BE2C (cell line): ENCODE data around the gene SIRT7.

Source experiments
- DNase-seq: peaks from one replicate; pipeline ENCODE4 v3.0.0-alpha.2; 2020
- H3K27me3 ChIP-seq: fragments of 250-450 bp; sonication (Bioruptor Pico); 2 replicates; pipeline ENCODE4 v1.5.1; 2020; ENCODE audit warnings: mild to moderate bottlenecking
- H3K36me3 ChIP-seq: fragments of 250-450 bp; sonication (Bioruptor Pico); 2 replicates; pipeline ENCODE4 v1.5.1; 2020; ENCODE audit warnings: mild to moderate bottlenecking
- H3K4me1 ChIP-seq: fragments of 250-450 bp; sonication (Bioruptor Pico); 2 replicates; pipeline ENCODE4 v1.5.1; 2020
- H3K4me3 ChIP-seq: 2 replicates; pipeline ENCODE4 v1.5.1; 2011; ENCODE audit warnings: low read depth, low read length
- H3K9me3 ChIP-seq: fragments of 250-450 bp; sonication (Bioruptor Pico); 2 replicates; pipeline ENCODE4 v1.5.1; 2020
- TF ChIP-seq, protein P1 (sequence below): IDR thresholded peaks from 2 replicates; pipeline ENCODE4 v1.5.1; 2012; ENCODE audit warnings: mild to moderate bottlenecking, low read depth, low read length

Gene SIRT7

DNA sequence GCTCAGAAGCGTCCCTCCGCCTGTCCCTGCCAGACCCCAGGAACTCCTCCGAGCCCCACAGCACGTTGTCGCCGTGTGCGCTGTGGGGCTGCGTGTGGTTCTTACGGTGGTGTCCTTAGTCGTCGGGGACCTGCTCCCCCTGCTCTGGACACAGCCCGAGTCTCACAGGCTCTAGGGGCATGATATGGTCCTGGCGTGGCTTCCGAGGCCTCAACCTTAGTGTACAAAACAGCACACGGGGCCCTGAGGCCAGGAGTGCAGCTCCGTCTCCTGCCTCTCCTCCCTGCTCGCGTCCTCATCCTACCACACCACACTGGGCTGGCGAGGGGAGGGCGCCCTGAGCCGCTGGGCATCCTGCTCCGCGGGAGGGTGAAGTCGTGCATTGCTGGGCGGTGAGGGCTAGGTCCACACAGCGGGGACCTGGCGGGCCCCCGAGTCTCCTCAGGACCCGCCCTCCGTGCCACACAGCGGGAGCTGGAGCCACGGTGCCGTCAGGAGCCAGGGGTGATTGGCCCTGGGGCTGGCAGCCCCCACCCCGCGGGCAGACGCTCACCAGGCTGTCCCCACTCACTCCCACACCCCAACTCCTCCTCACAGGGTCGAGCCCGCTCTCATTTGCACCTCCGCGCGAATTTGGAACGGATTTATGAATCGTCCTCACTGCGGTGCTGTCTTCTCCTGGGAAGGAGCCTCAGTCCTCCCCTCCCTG is 10.7 kb upstream of the SIRT7 start:
- peak overlapping the region; percentile 80 for H3K4me3 ChIP-seq
- TF ChIP-seq, protein P1, sequence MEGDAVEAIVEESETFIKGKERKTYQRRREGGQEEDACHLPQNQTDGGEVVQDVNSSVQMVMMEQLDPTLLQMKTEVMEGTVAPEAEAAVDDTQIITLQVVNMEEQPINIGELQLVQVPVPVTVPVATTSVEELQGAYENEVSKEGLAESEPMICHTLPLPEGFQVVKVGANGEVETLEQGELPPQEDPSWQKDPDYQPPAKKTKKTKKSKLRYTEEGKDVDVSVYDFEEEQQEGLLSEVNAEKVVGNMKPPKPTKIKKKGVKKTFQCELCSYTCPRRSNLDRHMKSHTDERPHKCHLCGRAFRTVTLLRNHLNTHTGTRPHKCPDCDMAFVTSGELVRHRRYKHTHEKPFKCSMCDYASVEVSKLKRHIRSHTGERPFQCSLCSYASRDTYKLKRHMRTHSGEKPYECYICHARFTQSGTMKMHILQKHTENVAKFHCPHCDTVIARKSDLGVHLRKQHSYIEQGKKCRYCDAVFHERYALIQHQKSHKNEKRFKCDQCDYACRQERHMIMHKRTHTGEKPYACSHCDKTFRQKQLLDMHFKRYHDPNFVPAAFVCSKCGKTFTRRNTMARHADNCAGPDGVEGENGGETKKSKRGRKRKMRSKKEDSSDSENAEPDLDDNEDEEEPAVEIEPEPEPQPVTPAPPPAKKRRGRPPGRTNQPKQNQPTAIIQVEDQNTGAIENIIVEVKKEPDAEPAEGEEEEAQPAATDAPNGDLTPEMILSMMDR, result no peak
- H3K36me3 ChIP-seq, result peaks cover 2% of the 10 kb centered on the region; the same call in 1 of the 2 replicates
- no peak for DNase-seq
- peaks cover 6% of the 10 kb centered on the region for H3K4me1 ChIP-seq
- no peaks in the 10 kb centered on the region for H3K9me3 ChIP-seq
- no peaks in the 10 kb centered on the region for H3K27me3 ChIP-seq

DNA sequence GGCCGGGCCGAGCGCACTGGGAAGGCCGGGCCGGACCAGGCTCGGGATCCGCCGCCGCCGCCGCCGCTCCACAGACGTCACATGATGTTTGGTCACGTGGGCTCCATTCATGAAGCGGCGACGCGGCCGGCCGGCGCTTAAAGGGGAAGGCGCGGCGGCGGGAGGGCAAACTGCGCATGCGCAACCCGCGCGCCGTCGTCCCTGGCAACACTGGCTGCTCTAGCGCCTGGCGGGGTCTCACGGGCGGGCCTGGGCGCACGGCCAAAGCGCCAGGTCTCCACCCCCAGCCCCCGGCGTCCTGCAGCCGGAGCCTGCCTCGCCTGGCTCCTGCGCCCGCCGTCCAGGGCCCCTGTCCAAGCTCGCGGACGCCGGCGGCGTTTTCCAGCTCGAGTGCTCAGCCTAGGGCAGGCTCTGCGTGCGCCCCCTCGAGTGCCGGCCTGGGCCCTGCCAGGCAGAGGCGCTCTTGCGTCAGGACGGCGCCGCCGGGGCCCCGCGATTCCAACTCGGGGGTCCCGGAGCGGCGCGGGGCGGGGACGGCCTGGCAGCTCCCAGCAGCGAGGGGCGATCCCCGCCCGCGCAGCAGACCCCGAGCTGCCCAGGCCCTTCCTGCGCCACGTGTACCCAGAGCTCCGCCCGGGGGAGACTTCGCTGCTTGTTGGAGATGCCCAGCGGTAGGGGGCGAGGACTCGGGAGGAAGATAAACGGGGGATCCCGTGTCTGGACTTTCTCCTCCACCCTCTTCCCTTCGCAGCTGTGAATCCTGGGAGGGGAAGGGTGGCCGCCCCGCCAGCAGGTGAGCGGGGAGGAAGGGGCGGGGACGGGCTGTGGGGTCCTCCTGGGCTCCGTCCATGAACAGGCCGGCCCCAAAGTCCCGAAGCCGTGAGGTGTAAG is 9.9 kb upstream of the SIRT7 start, which contains the start of gene MAFG:
TSS of gene MAFG (minus strand) at position 83 of the 891 bp plus-strand sequence. CDS start 4,550 bp downstream, outside the sequence.
- Histone ChIP-seq H3K4me1 (peaks cover 6% of the 10 kb centered on the region), H3K4me3 (peak within 1 kb of the TSS; percentile 80), H3K36me3 (peaks cover 3% of the 10 kb centered on the region), H3K9me3 (no peaks in the 10 kb centered on the region), H3K27me3 (no peaks in the 10 kb centered on the region)
- TF ChIP-seq, protein P1, result peak; percentile 34
- DNase-seq, result peak; percentile 98

DNA sequence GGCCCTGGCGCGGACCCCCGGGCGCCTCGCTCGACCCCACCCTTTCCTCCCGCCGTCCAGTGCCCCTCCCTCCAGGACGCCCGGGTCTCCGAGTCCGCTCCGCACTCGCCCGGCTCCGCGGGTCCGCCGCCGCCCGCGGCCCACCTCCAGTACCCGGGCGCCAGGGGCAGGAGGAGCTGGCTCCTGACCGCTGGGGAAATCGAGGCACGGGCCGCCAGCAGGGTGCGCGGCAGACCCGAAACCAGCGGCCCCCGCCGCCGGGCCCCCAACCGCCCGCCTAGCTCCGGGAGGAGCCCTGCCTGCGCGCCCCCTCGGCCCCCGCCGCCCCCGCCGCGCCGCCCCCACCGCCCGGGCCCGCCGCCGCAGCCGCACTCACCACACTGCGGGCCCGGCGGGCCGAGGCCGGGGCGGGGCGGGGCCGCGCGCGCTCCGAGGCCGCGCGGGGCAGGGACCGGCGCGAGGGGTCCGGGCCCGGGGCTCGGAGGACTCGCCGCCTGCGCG is 9.2 kb upstream of the SIRT7 start:
- no peak for DNase-seq
- Histone ChIP-seq H3K27me3 (no peaks in the 10 kb centered on the region), H3K36me3 (peaks cover 10% of the 10 kb centered on the region), H3K4me1 (peaks cover 6% of the 10 kb centered on the region), H3K4me3 (peak overlapping the region; percentile 80), H3K9me3 (no peaks in the 10 kb centered on the region)
- TF ChIP-seq, protein P1, result no peak

DNA sequence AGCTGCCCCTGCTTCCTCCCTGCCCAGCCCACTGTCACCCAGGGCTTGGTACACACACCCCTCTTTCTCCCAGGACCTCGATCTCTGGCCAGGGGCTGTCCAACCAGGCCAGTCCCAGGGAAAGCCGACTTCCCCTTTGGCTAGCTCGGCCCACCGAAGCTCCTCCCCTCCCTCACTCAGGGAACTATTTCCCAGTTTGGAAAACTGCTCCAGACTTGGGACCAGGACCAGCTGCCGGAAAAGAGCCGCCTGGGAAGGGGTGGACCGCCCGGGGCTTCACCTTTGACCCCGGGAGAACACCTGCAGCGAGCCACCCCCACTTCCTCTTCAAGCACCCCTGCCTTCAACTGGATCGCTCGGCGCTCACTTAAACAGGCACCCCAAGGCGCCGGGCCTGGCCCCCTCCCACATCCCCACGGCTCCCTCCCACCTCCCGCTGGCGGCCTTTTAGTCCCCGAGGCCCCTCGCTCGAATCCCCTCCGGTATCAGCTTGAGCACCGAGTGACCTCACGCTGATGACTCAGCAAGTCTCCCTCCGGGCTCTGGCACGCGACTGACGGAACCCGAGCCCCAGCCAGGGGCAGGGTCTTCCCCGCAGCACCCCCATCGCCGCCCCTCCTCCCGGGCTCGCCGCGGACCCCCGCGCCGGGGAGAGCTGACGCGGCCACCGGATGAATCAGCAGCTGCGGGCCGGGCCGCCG is 8.6 kb upstream of the SIRT7 start:
- peaks cover 6% of the 10 kb centered on the region for H3K4me1 ChIP-seq
- H3K36me3 ChIP-seq, result peaks cover 15% of the 10 kb centered on the region
- TF ChIP-seq, protein P1, result no peak
- peak; percentile 76 for DNase-seq
- H3K9me3 ChIP-seq, result no peaks in the 10 kb centered on the region
- H3K4me3 ChIP-seq, result peak overlapping the region; percentile 80
- H3K27me3 ChIP-seq, result no peaks in the 10 kb centered on the region

DNA sequence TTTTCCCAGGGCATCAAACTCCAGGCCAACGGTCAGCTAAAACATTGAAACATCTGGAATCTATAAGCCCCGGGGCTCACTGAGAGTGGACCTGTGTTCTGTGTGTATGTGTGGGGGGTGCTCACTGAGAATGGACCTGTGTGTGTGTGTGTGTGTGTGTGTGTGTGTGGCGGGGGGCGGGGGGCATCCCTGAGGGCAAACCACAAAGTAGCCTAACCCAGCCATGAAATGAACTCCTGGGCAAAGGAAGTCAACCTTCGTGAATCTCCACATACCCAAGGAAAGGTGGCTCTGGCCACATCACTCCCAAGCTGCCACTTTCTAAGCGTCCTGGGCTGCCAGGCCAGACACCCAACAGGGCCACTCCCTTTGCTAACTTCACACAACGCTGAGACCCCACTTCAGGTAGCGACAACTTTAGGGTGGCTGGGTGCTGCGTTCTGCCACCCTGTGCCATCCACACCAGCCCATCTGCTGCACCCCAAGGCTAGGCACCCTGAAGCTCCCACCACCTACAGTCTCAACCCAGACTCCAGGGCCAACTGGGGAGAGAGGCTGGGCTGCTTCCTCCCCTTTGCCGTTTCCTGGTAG is 8.0 kb upstream of the SIRT7 start:
- no peaks in the 10 kb centered on the region for H3K9me3 ChIP-seq
- peaks cover 6% of the 10 kb centered on the region for H3K4me1 ChIP-seq
- no peaks in the 10 kb centered on the region for H3K27me3 ChIP-seq
- peaks cover 18% of the 10 kb centered on the region for H3K36me3 ChIP-seq
- H3K4me3 ChIP-seq, result peak overlapping the region; percentile 80
- DNase-seq, result no peak
- TF ChIP-seq, protein P1, result no peak
